A375 (cell line): ENCODE data around the gene UBL7. TPM values are rescaled to one million over a fixed set of nuclear protein-coding genes. Genes with fewer than 3 reads are reported as not detected.

Source experiments
- small RNA-seq: library from RNA; depleted of rRNA; stranded (forward); fragments of <200 nt; gene quantifications from one replicate; pipeline ENCODE3, GENCODE V24; 2014
- total RNA-seq: library from RNA; depleted of rRNA; stranded (reverse); fragments of >200 nt; shearing (Covaris generic); gene quantifications from 2 replicates; pipeline ENCODE4 v1.2.3, GENCODE V29; 2014; rRNA removed

The UBL7 gene
- 100 and 101 TPM in 2 replicates for total RNA-seq

GRCh38 chr15:74460871-74461846 lies at the start of gene UBL7:
Gene UBL7, minus strand, starts transcription at chr15:74461160. Its CDS starts 2,293 bp downstream, at chr15:74458867.

DNA sequence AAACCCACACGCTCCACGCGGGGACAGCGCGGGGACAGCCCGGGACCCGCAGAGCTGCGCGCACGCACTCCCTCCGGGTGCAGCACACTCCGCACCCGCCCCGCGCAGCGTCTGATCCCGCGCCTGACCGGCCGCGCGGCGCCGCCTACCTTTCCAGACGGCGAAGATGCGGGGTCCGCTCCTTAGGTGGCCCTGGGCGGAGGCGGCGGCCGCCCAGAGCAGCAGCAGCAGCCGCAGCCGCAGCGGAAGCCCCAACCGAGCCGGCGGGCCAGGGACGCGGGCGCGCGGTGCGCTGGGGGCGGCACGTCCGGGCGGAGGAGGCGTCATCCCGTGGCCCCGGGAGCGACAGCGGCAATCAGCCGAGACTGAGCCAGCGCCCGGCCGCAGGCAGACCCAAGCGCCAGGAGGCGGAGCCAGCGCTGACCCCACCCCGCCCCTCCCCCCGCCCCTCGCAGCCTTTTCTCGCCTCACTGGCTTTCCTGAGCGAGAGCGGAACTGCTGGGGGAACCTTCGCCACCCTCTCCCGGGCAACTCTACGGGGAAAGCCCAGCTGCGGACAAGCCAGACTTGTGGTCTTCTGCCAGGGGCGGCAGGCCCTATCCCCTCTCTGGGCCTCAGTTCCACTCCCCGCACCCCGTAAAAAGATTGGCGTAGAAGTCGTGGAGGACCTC lies 27.2 kb downstream of the UBL7 start, which contains the start of gene SEMA7A:
Gene SEMA7A, minus strand, starts transcription at position 367 of the 671 bp plus-strand sequence. Its CDS starts 40 bp downstream, at position 327.

Small RNAs within 50 kb of the gene (small RNA-seq; reads per million reads assigned to genes)
- gene MIR6881: not detected
- not detected for gene RF00591

Other genes with a start within 250 kb of the UBL7 start
- 1.5 and 3.7 TPM in 2 replicates for gene CCDC33, start 224.8 kb downstream of the UBL7 start, total RNA-seq
- gene CYP11A1, start 93.5 kb downstream of the UBL7 start, total RNA-seq: 0.77 and 2.0 TPM in 2 replicates
- 27.4 and 30.7 TPM in 2 replicates for gene SEMA7A, start 27.2 kb downstream of the UBL7 start, total RNA-seq
- gene ARID3B, start 80.1 kb upstream of the UBL7 start, total RNA-seq: 3.9 and 5.7 TPM in 2 replicates
- gene CLK3, start 154.7 kb upstream of the UBL7 start, total RNA-seq: 52.9 and 65.9 TPM in 2 replicates
- 12.8 and 14.8 TPM in 2 replicates for gene EDC3, start 234.9 kb upstream of the UBL7 start, total RNA-seq